Ovary (tissue), 9 donors: ENCODE data around the gene NUDT8. TPM values are rescaled to one million over a fixed set of nuclear protein-coding genes. Genes with fewer than 3 reads are reported as not detected.

ENCODE experiments used
- DNase-seq, 5 donors: peaks; one replicate each; pipeline ENCODE4 v3.0.0-alpha.2; 2019 to 2020
- H3K27ac ChIP-seq, 2 donors: fragments of 200-600 bp; one replicate each; pipeline versions ENCODE4 v1.5.1 to v1.8.0; 2019 to 2022
- H3K27me3 ChIP-seq: fragments of 200-600 bp; one replicate; pipeline ENCODE4 v1.8.0; 2022
- H3K36me3 ChIP-seq: fragments of 200-600 bp; sonication (generic); one replicate; pipeline ENCODE4 v1.5.1; 2019
- H3K4me1 ChIP-seq: one replicate; pipeline ENCODE4 v1.8.1; 2013; ENCODE audit warnings: mild to moderate bottlenecking, moderate library complexity; ENCODE audit not compliant: insufficient read depth
- H3K4me3 ChIP-seq: fragments of 200-600 bp; sonication (generic); one replicate; pipeline ENCODE4 v1.5.1; 2017
- H3K9me3 ChIP-seq, 2 donors: fragments of 200-600 bp in 1 of 2; sonication (generic) in 1 of 2; one replicate each; pipeline versions ENCODE4 v1.5.1 to v1.8.1; 2013 to 2019; ENCODE audit warnings: mild to moderate bottlenecking in 1 of 2, moderate library complexity in 1 of 2
- CTCF ChIP-seq, 3 donors: fragments of 450-650 bp in 2 of 3; fragments of 200-600 bp in 1 of 3; IDR thresholded peaks; one replicate each; pipeline versions ENCODE4 v1.5.1 to v1.8.0; 2016 to 2022; ENCODE audit warnings: antibody characterized with exemption in 3 of 3, mild to moderate bottlenecking in 1 of 3
- EP300 ChIP-seq: sonication (generic); formaldehyde crosslinking; IDR thresholded peaks from one replicate; pipeline ENCODE4 v1.6.1; 2017; ENCODE audit warnings: antibody characterized with exemption
- POLR2A ChIP-seq: fragments of 450-650 bp; IDR thresholded peaks from one replicate; pipeline ENCODE4 v1.6.1; 2017; ENCODE audit warnings: antibody characterized with exemption, mild to moderate bottlenecking, moderate library complexity
- WGBS, 3 donors: extraction: QIAGEN DNeasy Blood & Tissue Kit in 1 of 3; methylation state at CpG; one replicate each; pipeline versions ENCODE4 v1.1.5 to v1.1.7; 2013 to 2017; 5-methylcytosine and 5-hydroxymethylcytosine counted together
- intact Hi-C, 4 donors: fragments of 100-400 bp; cut with DNase I; formaldehyde crosslinking; loops; one replicate each; pipeline versions ENCODE4 v1.11.0 to v1.15.1; 2022 to 2023
- polyA plus RNA-seq, 2 donors: library from polyadenylated mRNA; stranded (reverse); fragments of 200-250 nt in 1 of 2; fragments of 350-450 nt in 1 of 2; fragmentation: Illumina TruSeq in 1 of 2; extraction: RNeasy Lipid Tissue Mini Kit (QIAGEN cat#74804) in 1 of 2; gene quantifications; one replicate each; pipeline ENCODE4 v1.2.3, GENCODE V29; 2013 to 2014
- total RNA-seq, 7 donors: library from RNA; depleted of rRNA in 2 of 7; stranded (reverse); fragments of >200 nt in 2 of 7; fragmentation: NEBNext Ultra II Directional in 3 of 7; extraction: Animal tissue kit (Norgen Biotek cat#: 25700) in 3 of 7; gene quantifications; one replicate each; pipeline versions ENCODE4 v1.1.0 to v1.2.4, GENCODE V29; 2016 to 2023
- donor health status: DM: no; HTN: no; CAD: no; lungs with moderate emphysema.
- donor health status: DM: no; HTN: no; CAD: no.
- donor health status: Bipolar disorder and iron deficiency.
- donor health status: DM: yes; HTN: yes; CAD: no.
- donor health status: DM: no; HTN: no; CAD: no.
- donor health status: DM: yes; HTN: yes; CAD: no.

NUDT8 gene
- total and polyA plus RNA-seq, 9 donors: 5.0 to 10.5 (median 7.3) TPM; not detected in 1

GRCh38 chr11:67611165-67611564 is 18.6 kb downstream of the NUDT8 start:
- TF ChIP-seq POLR2A (no peak), CTCF (IDR thresholded peaks at IDR 0.05) (no peak), EP300 (no peak)

GRCh38 chr11:67610302-67610868 is 19.4 kb downstream of the NUDT8 start:
- no peak for DNase-seq
- intact Hi-C loops: no loop called here
- H3K27me3 ChIP-seq: no peaks in the 10 kb centered on the region
- peaks cover 8% of the 10 kb centered on the region for H3K4me1 ChIP-seq
- no peak overlapping the region for H3K27ac ChIP-seq
- H3K9me3 ChIP-seq: no peaks in the 10 kb centered on the region
- TF ChIP-seq EP300 (no peak), POLR2A (no peak), CTCF (IDR thresholded peaks at IDR 0.05) (no peak)
- no peak overlapping the region for H3K4me3 ChIP-seq
- no peaks in the 10 kb centered on the region for H3K36me3 ChIP-seq
- WGBS, 3 donors: 79 to 89% (median 86%) methylated on average over 15 of the region's 15 CpGs

More at GRCh38 chr11:67611165-67611564, 18.6 kb downstream of the NUDT8 start:
- intact Hi-C loops: no loop called here
- Histone ChIP-seq H3K4me1 (peaks cover 6% of the 10 kb centered on the region), H3K27ac (no peak overlapping the region), H3K4me3 (no peak overlapping the region), H3K27me3 (no peaks in the 10 kb centered on the region), H3K9me3 (no peaks in the 10 kb centered on the region), H3K36me3 (no peaks in the 10 kb centered on the region)
- 88 to 93% (median 92%) methylated on average over 14 of the region's 14 CpGs for WGBS, 3 donors
- DNase-seq: no peak

- H3K27ac ChIP-seq: no peak overlapping the region
- intact Hi-C loops: no loop called here
- H3K27me3 ChIP-seq: no peaks in the 10 kb centered on the region
- no peak for TF ChIP-seq CTCF (IDR thresholded peaks at IDR 0.05)
- no peak for TF ChIP-seq EP300
- no peak for TF ChIP-seq POLR2A
- no peak for DNase-seq
- 78 to 82% (median 79%) methylated on average over 10 of the region's 10 CpGs for WGBS, 3 donors
- H3K36me3 ChIP-seq: no peaks in the 10 kb centered on the region
- no peak overlapping the region for H3K4me3 ChIP-seq
- no peaks in the 10 kb centered on the region for H3K9me3 ChIP-seq
- peaks cover 8% of the 10 kb centered on the region for H3K4me1 ChIP-seq
Observed at GRCh38 chr11:67609316-67609715, 20.4 kb downstream of the NUDT8 start.

GRCh38 chr11:67608486-67608885 is 21.3 kb downstream of the NUDT8 start:
- 83 to 89% (median 88%) methylated on average over 8 of the region's 8 CpGs for WGBS, 3 donors
- TF ChIP-seq POLR2A (no peak), EP300 (no peak), CTCF (IDR thresholded peaks at IDR 0.05) (no peak)
- intact Hi-C loops: no loop called here

More at GRCh38 chr11:67608486-67608885, 21.3 kb downstream of the NUDT8 start:
- Histone ChIP-seq H3K36me3 (no peaks in the 10 kb centered on the region), H3K27ac (no peak overlapping the region), H3K4me3 (no peak overlapping the region), H3K4me1 (peaks cover 8% of the 10 kb centered on the region), H3K27me3 (no peaks in the 10 kb centered on the region), H3K9me3 (no peaks in the 10 kb centered on the region)
- no peak for DNase-seq
